ENCODE data around the gene ZNF264.
"Not testable (repeated sequence)": the region's sequence is repeated elsewhere in the genome, so short reads cannot be mapped to it uniquely, and the experiment has no call there.

ZNF264 gene

GRCh38 chr19:57197874-57198273, 6.6 kb downstream of the ZNF264 start:
- H3K27me3 ChIP-seq (ENCODE audit: control insufficient read depth, insufficient read depth, low read length, poor library complexity, severe bottlenecking); H3K4me3 ChIP-seq (ENCODE audit: insufficient read depth, low read depth, low read length); H3K4me1 ChIP-seq (ENCODE audit: control insufficient read depth, insufficient read depth, low read length); H3K9me3 ChIP-seq (ENCODE audit: control insufficient read depth, low read length); H3K27ac ChIP-seq (ENCODE audit: insufficient read depth, low read depth, low read length, poor library complexity, severe bottlenecking): not testable (repeated sequence)
- H3K36me3 ChIP-seq (ENCODE audit: control insufficient read depth, insufficient read depth, low read length) = peaks cover 25% of the 10 kb centered on the region
- 96% methylated on average over 6 of the region's 6 CpGs for WGBS, 2 experiments

DNA sequence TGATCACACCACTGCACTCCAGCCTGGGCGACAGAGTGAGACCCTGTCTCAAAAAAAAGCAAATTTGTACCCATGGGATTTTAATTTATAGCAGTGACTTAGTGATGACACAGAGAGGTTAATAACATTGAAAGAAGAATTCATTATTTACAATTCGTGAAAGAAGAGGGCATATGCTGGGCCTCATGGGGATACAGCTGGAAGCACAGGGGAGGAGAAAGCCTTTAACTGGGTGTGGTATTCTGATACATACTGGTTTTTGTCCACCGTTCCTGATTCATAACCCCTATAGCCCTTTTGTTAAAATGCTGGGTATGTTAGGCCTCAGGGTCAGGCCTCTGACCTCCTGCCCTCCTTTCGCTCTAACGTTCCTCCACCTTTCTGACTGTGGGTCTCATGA, 10.9 kb downstream of the ZNF264 start:
- no peaks in the 10 kb centered on the region for H3K9me3 ChIP-seq (ENCODE audit: control insufficient read depth, low read length)
- no peaks in the 10 kb centered on the region for H3K4me1 ChIP-seq (ENCODE audit: control insufficient read depth, insufficient read depth, low read length)
- H3K27me3 ChIP-seq (ENCODE audit: control insufficient read depth, insufficient read depth, low read length, poor library complexity, severe bottlenecking) = no peaks in the 10 kb centered on the region
- H3K36me3 ChIP-seq (ENCODE audit: control insufficient read depth, insufficient read depth, low read length) = no peaks in the 10 kb centered on the region
- no peak overlapping the region for H3K27ac ChIP-seq (ENCODE audit: insufficient read depth, low read depth, low read length, poor library complexity, severe bottlenecking)
- H3K4me3 ChIP-seq (ENCODE audit: insufficient read depth, low read depth, low read length) = no peak overlapping the region
- 92 to 98% methylated on average over 5 of the region's 5 CpGs for WGBS, 2 experiments

DNA sequence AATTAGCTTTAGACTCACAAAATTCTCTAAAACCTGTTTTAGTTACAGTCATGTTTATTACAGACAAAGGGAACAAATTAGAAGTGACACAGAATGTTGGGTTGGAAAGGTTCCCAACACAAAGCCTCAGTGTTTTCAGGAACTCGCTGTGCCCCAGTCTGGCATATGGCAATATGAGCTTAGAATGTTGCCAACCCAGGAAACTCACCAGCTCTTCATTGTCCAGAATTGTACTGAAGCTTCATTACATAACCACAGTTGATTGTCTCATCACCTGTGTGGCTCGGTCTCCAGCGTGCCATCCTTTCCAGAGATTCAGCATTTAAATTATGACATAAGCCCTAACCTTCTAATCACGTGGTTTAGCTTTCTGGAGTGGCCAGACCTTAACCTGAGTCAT, 19.1 kb downstream of the ZNF264 start:
- peaks cover 23% of the 10 kb centered on the region for H3K36me3 ChIP-seq (ENCODE audit: control insufficient read depth, insufficient read depth, low read length)
- H3K9me3 ChIP-seq (ENCODE audit: control insufficient read depth, low read length) = no peaks in the 10 kb centered on the region
- no peak overlapping the region for H3K27ac ChIP-seq (ENCODE audit: insufficient read depth, low read depth, low read length, poor library complexity, severe bottlenecking)
- H3K27me3 ChIP-seq (ENCODE audit: control insufficient read depth, insufficient read depth, low read length, poor library complexity, severe bottlenecking) = no peaks in the 10 kb centered on the region
- 89 to 92% methylated on average over 4 of the region's 4 CpGs for WGBS, 2 experiments
- no peak overlapping the region for H3K4me3 ChIP-seq (ENCODE audit: insufficient read depth, low read depth, low read length)
- H3K4me1 ChIP-seq (ENCODE audit: control insufficient read depth, insufficient read depth, low read length) = no peaks in the 10 kb centered on the region

DNA sequence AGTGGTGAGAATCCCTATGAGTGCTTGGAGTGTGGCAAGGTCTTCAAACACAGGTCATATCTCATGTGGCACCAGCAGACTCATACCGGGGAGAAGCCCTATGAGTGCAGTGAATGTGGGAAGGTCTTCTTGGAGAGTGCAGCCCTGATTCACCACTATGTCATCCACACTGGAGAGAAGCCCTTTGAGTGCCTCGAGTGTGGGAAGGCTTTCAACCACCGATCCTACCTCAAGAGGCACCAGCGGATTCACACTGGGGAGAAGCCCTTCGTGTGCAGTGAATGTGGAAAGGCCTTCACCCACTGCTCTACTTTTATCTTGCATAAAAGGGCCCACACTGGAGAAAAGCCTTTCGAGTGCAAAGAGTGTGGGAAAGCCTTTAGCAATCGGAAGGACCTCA, 20.8 kb downstream of the ZNF264 start:
- H3K36me3 ChIP-seq (ENCODE audit: control insufficient read depth, insufficient read depth, low read length) = peaks cover 23% of the 10 kb centered on the region
- no peak overlapping the region for H3K27ac ChIP-seq (ENCODE audit: insufficient read depth, low read depth, low read length, poor library complexity, severe bottlenecking)
- no peaks in the 10 kb centered on the region for H3K9me3 ChIP-seq (ENCODE audit: control insufficient read depth, low read length)
- H3K4me1 ChIP-seq (ENCODE audit: control insufficient read depth, insufficient read depth, low read length) = no peaks in the 10 kb centered on the region
- H3K4me3 ChIP-seq (ENCODE audit: insufficient read depth, low read depth, low read length) = no peak overlapping the region
- no peaks in the 10 kb centered on the region for H3K27me3 ChIP-seq (ENCODE audit: control insufficient read depth, insufficient read depth, low read length, poor library complexity, severe bottlenecking)
- 94 to 97% methylated on average over 7 of the region's 7 CpGs for WGBS, 2 experiments

- no peaks in the 10 kb centered on the region for H3K36me3 ChIP-seq (ENCODE audit: control insufficient read depth, insufficient read depth, low read length)
- no peaks in the 10 kb centered on the region for H3K27me3 ChIP-seq (ENCODE audit: control insufficient read depth, insufficient read depth, low read length, poor library complexity, severe bottlenecking)
- no peaks in the 10 kb centered on the region for H3K9me3 ChIP-seq (ENCODE audit: control insufficient read depth, low read length)
- WGBS, 2 experiments = 86 to 88% methylated on average over 5 of the region's 5 CpGs
- H3K27ac ChIP-seq (ENCODE audit: insufficient read depth, low read depth, low read length, poor library complexity, severe bottlenecking) = no peak overlapping the region
- H3K4me1 ChIP-seq (ENCODE audit: control insufficient read depth, insufficient read depth, low read length) = no peaks in the 10 kb centered on the region
- H3K4me3 ChIP-seq (ENCODE audit: insufficient read depth, low read depth, low read length) = no peak overlapping the region
These were observed 36.2 kb downstream of the ZNF264 start for GRCh38 chr19:57227502-57227901.

GRCh38 chr19:57231686-57232085, 40.4 kb downstream of the ZNF264 start:
- H3K27ac ChIP-seq (ENCODE audit: insufficient read depth, low read depth, low read length, poor library complexity, severe bottlenecking) = no peak overlapping the region
- no peaks in the 10 kb centered on the region for H3K36me3 ChIP-seq (ENCODE audit: control insufficient read depth, insufficient read depth, low read length)
- WGBS, 2 experiments = 57 to 66% methylated on average over 8 to 9 of the region's 9 CpGs
- H3K4me1 ChIP-seq (ENCODE audit: control insufficient read depth, insufficient read depth, low read length) = no peaks in the 10 kb centered on the region
- H3K4me3 ChIP-seq (ENCODE audit: insufficient read depth, low read depth, low read length) = no peak overlapping the region
- H3K27me3 ChIP-seq (ENCODE audit: control insufficient read depth, insufficient read depth, low read length, poor library complexity, severe bottlenecking) = no peaks in the 10 kb centered on the region
- no peaks in the 10 kb centered on the region for H3K9me3 ChIP-seq (ENCODE audit: control insufficient read depth, low read length)

GRCh38 chr19:57233207-57233606, 41.9 kb downstream of the ZNF264 start:
- Histone ChIP-seq H3K27me3 (ENCODE audit: control insufficient read depth, insufficient read depth, low read length, poor library complexity, severe bottlenecking) (no peaks in the 10 kb centered on the region), H3K36me3 (ENCODE audit: control insufficient read depth, insufficient read depth, low read length) (no peaks in the 10 kb centered on the region), H3K4me1 (ENCODE audit: control insufficient read depth, insufficient read depth, low read length) (no peaks in the 10 kb centered on the region), H3K27ac (ENCODE audit: insufficient read depth, low read depth, low read length, poor library complexity, severe bottlenecking) (no peak overlapping the region), H3K9me3 (ENCODE audit: control insufficient read depth, low read length) (no peaks in the 10 kb centered on the region), H3K4me3 (ENCODE audit: insufficient read depth, low read depth, low read length) (no peak overlapping the region)
- 87 to 92% methylated on average over 1 of the region's 1 CpG for WGBS, 2 experiments

DNA sequence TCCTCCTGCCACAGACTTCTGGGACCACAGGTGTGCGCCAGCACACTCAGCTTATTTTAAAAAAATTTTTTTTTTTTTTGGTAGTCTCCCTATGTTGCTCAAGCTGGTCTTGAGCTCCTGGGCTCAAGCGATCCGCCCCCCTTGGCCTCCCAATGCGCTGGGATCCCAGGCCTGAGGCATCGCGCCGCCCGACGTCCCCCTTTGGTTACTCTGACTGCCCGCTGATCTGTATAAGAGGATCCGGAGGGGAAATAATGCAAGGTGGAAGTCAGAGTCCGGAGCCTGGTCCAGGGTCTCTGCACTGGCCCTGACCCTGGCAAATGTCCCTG, 48.6 kb downstream of the ZNF264 start:
- Histone ChIP-seq H3K36me3 (ENCODE audit: control insufficient read depth, insufficient read depth, low read length) (no peaks in the 10 kb centered on the region), H3K27ac (ENCODE audit: insufficient read depth, low read depth, low read length, poor library complexity, severe bottlenecking) (peak overlapping the region; percentile 73), H3K27me3 (ENCODE audit: control insufficient read depth, insufficient read depth, low read length, poor library complexity, severe bottlenecking) (no peaks in the 10 kb centered on the region), H3K4me1 (ENCODE audit: control insufficient read depth, insufficient read depth, low read length) (peaks cover 8% of the 10 kb centered on the region), H3K9me3 (ENCODE audit: control insufficient read depth, low read length) (no peaks in the 10 kb centered on the region), H3K4me3 (ENCODE audit: insufficient read depth, low read depth, low read length) (peak overlapping the region; percentile 96)
- 48 to 60% methylated on average over 12 of the region's 12 CpGs for WGBS, 2 experiments

GRCh38 chr19:57240311-57241090, 49.2 kb downstream of the ZNF264 start, which contains the start of gene ZNF805:
ZNF805 (plus strand) TSS chr19:57240632; CDS start chr19:57240892, 260 bp downstream.
- 3% methylated on average over 61 of the region's 61 CpGs for WGBS, 2 experiments
- H3K36me3 ChIP-seq (ENCODE audit: control insufficient read depth, insufficient read depth, low read length) = no peaks in the 10 kb centered on the region
- H3K27ac ChIP-seq (ENCODE audit: insufficient read depth, low read depth, low read length, poor library complexity, severe bottlenecking) = peak within 1 kb of the TSS; percentile 73
- no peaks in the 10 kb centered on the region for H3K9me3 ChIP-seq (ENCODE audit: control insufficient read depth, low read length)
- peaks cover 8% of the 10 kb centered on the region for H3K4me1 ChIP-seq (ENCODE audit: control insufficient read depth, insufficient read depth, low read length)
- H3K27me3 ChIP-seq (ENCODE audit: control insufficient read depth, insufficient read depth, low read length, poor library complexity, severe bottlenecking) = no peaks in the 10 kb centered on the region
- H3K4me3 ChIP-seq (ENCODE audit: insufficient read depth, low read depth, low read length) = peak within 1 kb of the TSS; percentile 96

DNA sequence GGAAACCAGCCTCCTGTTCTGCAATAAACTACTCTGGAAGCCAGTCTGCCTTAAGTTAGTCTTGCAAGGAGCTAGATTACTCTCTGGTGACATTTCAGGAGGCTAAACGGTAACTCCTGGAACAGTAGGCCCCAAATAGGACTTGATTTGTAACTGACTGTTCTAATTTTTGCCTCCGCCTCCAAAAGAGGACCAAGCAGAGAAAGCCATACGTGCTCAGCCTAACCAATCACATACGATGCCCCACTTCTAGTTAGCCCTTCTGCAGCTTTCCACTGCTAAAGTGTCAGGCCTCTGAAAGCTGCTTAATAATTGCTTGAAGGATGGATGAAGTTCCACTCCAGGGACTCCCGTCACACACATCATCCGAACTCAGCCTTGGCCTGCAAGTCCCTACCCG, 49.9 kb downstream of the ZNF264 start:
- WGBS, 2 experiments = 46 to 49% methylated on average over 7 of the region's 7 CpGs
- no peak overlapping the region for H3K27ac ChIP-seq (ENCODE audit: insufficient read depth, low read depth, low read length, poor library complexity, severe bottlenecking)
- H3K36me3 ChIP-seq (ENCODE audit: control insufficient read depth, insufficient read depth, low read length) = no peaks in the 10 kb centered on the region
- peak overlapping the region; percentile 96 for H3K4me3 ChIP-seq (ENCODE audit: insufficient read depth, low read depth, low read length)
- no peaks in the 10 kb centered on the region for H3K27me3 ChIP-seq (ENCODE audit: control insufficient read depth, insufficient read depth, low read length, poor library complexity, severe bottlenecking)
- H3K4me1 ChIP-seq (ENCODE audit: control insufficient read depth, insufficient read depth, low read length) = peaks cover 8% of the 10 kb centered on the region
- H3K9me3 ChIP-seq (ENCODE audit: control insufficient read depth, low read length) = no peaks in the 10 kb centered on the region
